Astrocyte of the cerebellum (primary cell): Measurements from ENCODE around the gene HS6ST1.

ENCODE experiments used
- DNase-seq: peaks from one replicate; pipeline ENCODE4 v3.0.0-alpha.2; 2011; ENCODE audit warnings: low read depth
- H3K4me3 ChIP-seq: 2 replicates; pipeline ENCODE4 v1.5.1; 2011; ENCODE audit warnings: mild to moderate bottlenecking, low read depth, low read length, moderate library complexity
- CTCF ChIP-seq: IDR thresholded peaks from 2 replicates; pipeline ENCODE4 v1.5.1; 2012; ENCODE audit warnings: low read length, low read depth, moderate library complexity, mild to moderate bottlenecking; ENCODE audit errors: missing control alignments
- in situ Hi-C: cut with HindIII; loops from 2 replicates; pipeline ENCODE4 v1.10.0; 2017; ENCODE audit warnings: low sequenced_read_pairs

The HS6ST1 gene

GRCh38 chr2:128299628-128300027 is 19.0 kb downstream of the HS6ST1 start:
- H3K4me3 ChIP-seq: no peak overlapping the region
- no peak for DNase-seq
- in situ Hi-C loops: loop anchor here (5.0 to 25.0 kb wide), 3 partner anchors 37 to 963 kb away; no protein-coding TSS in a partner anchor
- TF ChIP-seq CTCF: no peak

GRCh38 chr2:128298846-128299507 is 19.7 kb downstream of the HS6ST1 start:
- in situ Hi-C loops: no loop called here
- no peak for TF ChIP-seq CTCF

GRCh38 chr2:128298286-128298685 is 20.4 kb downstream of the HS6ST1 start:
- DNase-seq: no peak
- in situ Hi-C loops: no loop called here
- H3K4me3 ChIP-seq: no peak overlapping the region
- no peak for TF ChIP-seq CTCF

More at GRCh38 chr2:128298846-128299507, 19.7 kb downstream of the HS6ST1 start:
- no peak for DNase-seq
- no peak overlapping the region for H3K4me3 ChIP-seq

- no peak overlapping the region for H3K4me3 ChIP-seq
- no peak for TF ChIP-seq CTCF
- in situ Hi-C loops: no loop called here
- no peak for DNase-seq
Measured at GRCh38 chr2:128293870-128294455, 24.7 kb downstream of the HS6ST1 start.

- in situ Hi-C loops: no loop called here
- DNase-seq: no peak
- no peak overlapping the region for H3K4me3 ChIP-seq
- TF ChIP-seq CTCF: no peak
Measured at GRCh38 chr2:128293426-128293755, 25.3 kb downstream of the HS6ST1 start.

GRCh38 chr2:128292599-128293425 is 25.9 kb downstream of the HS6ST1 start:
- no peak for DNase-seq
- TF ChIP-seq CTCF: no peak
- H3K4me3 ChIP-seq: no peak overlapping the region
- in situ Hi-C loops: no loop called here
